Esophagus (tissue), 2 donors: ENCODE data around the gene SERPING1. TPM values are rescaled to one million over a fixed set of nuclear protein-coding genes. Genes with fewer than 3 reads are reported as not detected.

Experiments used
- H3K27ac ChIP-seq, 2 donors: one replicate each; pipeline ENCODE4 v1.5.1; 2013; ENCODE audit warnings: low read depth in 2 of 2, mild to moderate bottlenecking in 2 of 2, inconsistent platforms in 1 of 2, low read length in 1 of 2, moderate library complexity in 1 of 2
- H3K27me3 ChIP-seq, 2 donors: one replicate each; pipeline ENCODE4 v1.6.1; 2013; ENCODE audit warnings: low read length in 2 of 2, control low read depth in 1 of 2, mild to moderate bottlenecking in 1 of 2; ENCODE audit not compliant: insufficient read depth in 2 of 2, control insufficient read depth in 1 of 2
- H3K36me3 ChIP-seq, 2 donors: one replicate each; pipeline ENCODE4 v1.6.1; 2013; ENCODE audit warnings: low read length in 1 of 2; ENCODE audit not compliant: control insufficient read depth in 2 of 2, insufficient read depth in 2 of 2
- H3K4me1 ChIP-seq, 2 donors: one replicate each; pipeline ENCODE4 v1.6.1; 2013; ENCODE audit warnings: low read length in 1 of 2; ENCODE audit not compliant: control insufficient read depth in 2 of 2, insufficient read depth in 2 of 2
- H3K4me3 ChIP-seq, 2 donors: one replicate each; pipeline ENCODE4 v1.5.1; 2013; ENCODE audit warnings: low read length in 2 of 2, mild to moderate bottlenecking in 2 of 2, low read depth in 1 of 2, moderate library complexity in 1 of 2
- H3K9me3 ChIP-seq, 2 donors: one replicate each; pipeline ENCODE4 v1.6.1; 2013; ENCODE audit warnings: mild to moderate bottlenecking in 2 of 2, low read depth in 1 of 2, low read length in 1 of 2, moderate library complexity in 1 of 2; ENCODE audit not compliant: control insufficient read depth in 2 of 2, insufficient read depth in 1 of 2
- WGBS, 2 donors: extraction: QIAGEN DNeasy Blood & Tissue Kit; methylation state at CpG; one replicate each; pipeline ENCODE4 v1.1.7; 2013; 5-methylcytosine and 5-hydroxymethylcytosine counted together
- polyA plus RNA-seq, 2 donors: library from polyadenylated mRNA; stranded (reverse); fragments of 200-250 nt; gene quantifications; one replicate each; pipeline ENCODE4 v1.2.3, GENCODE V29; 2013
- donor health status: healthy with polysubstance abuse.
- donor health status: Bipolar disorder and iron deficiency.

SERPING1 gene
- polyA plus RNA-seq, 2 donors: 36.5 to 99.3 TPM

GRCh38 chr11:57632116-57632515, 34.6 kb downstream of the SERPING1 start:
- no peak overlapping the region for H3K4me3 ChIP-seq
- H3K4me1 ChIP-seq: no peaks in the 10 kb centered on the region
- H3K27ac ChIP-seq: no peak overlapping the region
- no peaks in the 10 kb centered on the region for H3K9me3 ChIP-seq
- 58% methylated on average over 5 of the region's 5 CpGs for WGBS, 2 donors
- H3K36me3 ChIP-seq: no peaks in the 10 kb centered on the region
- no peaks in the 10 kb centered on the region for H3K27me3 ChIP-seq

- H3K4me1 ChIP-seq: peaks cover 3 to 8% of the 10 kb centered on the region in 2 donors
- H3K27ac ChIP-seq: no peak overlapping the region
- H3K4me3 ChIP-seq: no peak overlapping the region
- WGBS, 2 donors: 73 to 74% methylated on average over 6 of the region's 6 CpGs
- no peaks in the 10 kb centered on the region for H3K9me3 ChIP-seq
- H3K36me3 ChIP-seq: no peaks in the 10 kb centered on the region
- no peaks in the 10 kb centered on the region for H3K27me3 ChIP-seq
These were observed 36.0 kb downstream of the SERPING1 start for GRCh38 chr11:57633394-57634070.

GRCh38 chr11:57634311-57634710, 36.8 kb downstream of the SERPING1 start:
- Histone ChIP-seq H3K27ac (no peak overlapping the region), H3K9me3 (no peaks in the 10 kb centered on the region), H3K27me3 (no peaks in the 10 kb centered on the region), H3K4me1 (peaks cover 7 to 14% of the 10 kb centered on the region in 2 donors), H3K4me3 (no peak overlapping the region), H3K36me3 (no peaks in the 10 kb centered on the region)

DNA sequence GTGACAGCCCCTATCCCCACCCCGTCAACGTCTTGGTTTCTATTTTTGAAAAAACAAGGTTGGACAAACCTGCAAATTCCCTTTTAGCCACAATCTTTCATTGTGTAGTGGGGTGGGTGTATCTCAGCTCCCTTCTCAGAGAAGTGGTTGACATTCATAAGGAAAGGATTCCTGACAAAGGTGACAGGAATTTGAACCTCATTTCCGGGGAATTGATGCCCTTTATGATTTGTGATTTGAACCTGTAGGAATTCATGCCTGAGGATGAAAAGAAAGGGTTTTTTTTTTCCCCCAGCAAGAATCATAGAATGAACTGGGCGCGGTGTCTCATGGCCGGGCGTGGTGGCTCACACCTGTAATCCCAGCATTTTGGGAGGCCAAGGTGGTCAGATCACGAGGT, 37.8 kb downstream of the SERPING1 start:
- Histone ChIP-seq H3K4me1 (peaks cover 8 to 19% of the 10 kb centered on the region in 2 donors), H3K36me3 (no peaks in the 10 kb centered on the region), H3K27me3 (no peaks in the 10 kb centered on the region), H3K4me3 (no peak overlapping the region), H3K9me3 (no peaks in the 10 kb centered on the region), H3K27ac (no peak overlapping the region)
- WGBS, 2 donors: 81 to 82% methylated on average over 8 of the region's 8 CpGs

- H3K27ac ChIP-seq: peak overlapping the region; percentile 11 to 19
- H3K36me3 ChIP-seq: no peaks in the 10 kb centered on the region
- H3K4me1 ChIP-seq: peaks cover 8 to 19% of the 10 kb centered on the region in 2 donors
- H3K9me3 ChIP-seq: no peaks in the 10 kb centered on the region
- H3K27me3 ChIP-seq: no peaks in the 10 kb centered on the region
- WGBS, 2 donors: 23 to 29% methylated on average over 18 of the region's 18 CpGs
- H3K4me3 ChIP-seq: peak overlapping the region; percentile 57 to 65
These were observed 40.1 kb downstream of the SERPING1 start for GRCh38 chr11:57637626-57638004.

DNA sequence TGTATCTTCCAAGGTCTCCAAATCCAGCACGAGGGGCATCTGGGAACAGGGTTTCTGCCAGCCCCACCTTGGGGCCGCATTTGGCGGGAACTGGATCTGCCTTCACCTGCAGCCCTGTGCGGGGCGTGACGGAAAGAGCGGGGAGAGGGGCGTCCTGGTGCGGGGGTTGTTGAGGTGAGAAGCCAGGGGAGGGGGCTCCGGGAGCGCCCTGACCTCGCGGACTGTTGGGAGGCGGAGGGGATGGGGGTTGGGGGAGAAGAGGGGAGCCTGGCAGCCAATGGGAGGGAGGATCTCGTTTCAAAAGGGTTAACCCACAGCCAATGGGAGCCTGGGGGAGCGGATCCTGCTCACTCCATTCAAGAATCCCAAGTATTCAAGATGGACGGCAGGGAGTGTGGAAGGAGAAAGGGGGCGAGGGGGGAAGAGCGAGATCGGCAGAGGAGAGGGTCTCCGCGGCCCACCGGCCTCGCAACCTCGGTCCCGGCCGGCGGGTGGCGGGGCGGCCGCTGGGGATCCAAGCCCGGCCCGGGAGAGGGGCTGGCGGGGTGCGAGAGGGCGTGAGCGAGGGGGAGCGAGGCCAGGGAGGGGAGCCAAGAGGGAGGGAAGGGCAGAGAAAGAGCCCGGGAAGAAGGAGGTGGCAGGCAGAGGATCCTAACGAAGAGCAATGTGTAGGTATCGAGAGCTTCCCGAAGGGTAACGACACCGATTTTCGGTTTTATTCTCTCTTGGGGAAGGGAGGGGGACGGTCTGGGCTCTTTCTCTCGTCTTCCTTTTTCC, 40.7 kb downstream of the SERPING1 start:
- 1 to 3% methylated on average over 46 to 47 of the region's 47 CpGs for WGBS, 2 donors
- no peaks in the 10 kb centered on the region for H3K27me3 ChIP-seq
- no peaks in the 10 kb centered on the region for H3K9me3 ChIP-seq
- H3K4me3 ChIP-seq: peak overlapping the region; percentile 57 to 65
- peak overlapping the region; percentile 51 to 52 for H3K27ac ChIP-seq
- H3K36me3 ChIP-seq: no peaks in the 10 kb centered on the region
- H3K4me1 ChIP-seq: peaks cover 8 to 19% of the 10 kb centered on the region in 2 donors

GRCh38 chr11:57638811-57639320, 41.4 kb downstream of the SERPING1 start:
- 2 to 3% methylated on average over 19 of the region's 19 CpGs for WGBS, 2 donors
- H3K4me3 ChIP-seq: peak overlapping the region; percentile 57 to 65
- no peaks in the 10 kb centered on the region for H3K36me3 ChIP-seq
- peak overlapping the region in 1 of 2 donors; percentile 52 for H3K27ac ChIP-seq
- peaks cover 8 to 19% of the 10 kb centered on the region in 2 donors for H3K4me1 ChIP-seq
- no peaks in the 10 kb centered on the region for H3K27me3 ChIP-seq
- H3K9me3 ChIP-seq: no peaks in the 10 kb centered on the region

DNA sequence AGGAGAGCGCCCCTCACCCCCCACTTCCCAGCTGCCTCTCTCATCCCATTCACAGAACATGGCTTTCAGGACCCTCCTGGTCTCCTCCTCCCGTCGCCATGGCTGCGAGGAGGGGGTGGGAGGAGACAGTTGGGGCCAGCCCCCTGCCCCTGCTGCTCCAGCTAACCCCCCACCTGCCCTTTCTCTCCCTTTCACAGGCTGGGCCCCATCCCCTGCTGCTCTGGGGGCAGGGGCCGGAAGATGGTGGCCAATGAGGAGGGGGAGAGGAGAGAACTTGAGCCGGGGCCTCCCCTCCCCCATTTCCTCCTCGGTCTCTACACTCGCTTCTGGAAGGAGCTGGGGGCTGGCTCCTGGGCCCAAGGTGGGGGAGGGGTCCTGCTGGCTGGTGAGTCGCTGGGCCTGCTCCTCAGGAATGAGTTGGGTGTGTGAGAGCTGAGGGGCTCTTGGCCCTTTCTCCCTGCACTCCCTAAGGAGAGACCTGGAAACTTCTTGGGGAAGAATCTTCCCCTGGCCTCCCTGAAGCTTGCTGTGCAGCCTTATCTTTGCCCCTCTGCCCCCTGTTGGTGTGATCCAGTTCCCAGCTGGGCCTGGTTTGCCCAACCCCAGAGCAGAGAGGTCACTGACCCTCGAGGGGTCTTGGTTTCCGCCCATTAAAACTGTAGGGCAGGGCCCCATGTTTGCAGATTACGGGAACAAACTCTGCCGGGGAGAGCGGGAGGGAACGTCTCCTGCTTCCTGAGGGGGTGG, 42.0 kb downstream of the SERPING1 start:
- 12 to 23% methylated on average over 13 to 15 of the region's 15 CpGs for WGBS, 2 donors
- Histone ChIP-seq H3K36me3 (no peaks in the 10 kb centered on the region), H3K4me3 (peak overlapping the region; percentile 57 to 65), H3K9me3 (no peaks in the 10 kb centered on the region), H3K27ac (no peak overlapping the region), H3K4me1 (peaks cover 10 to 19% of the 10 kb centered on the region in 2 donors), H3K27me3 (no peaks in the 10 kb centered on the region)

- Histone ChIP-seq H3K27me3 (no peaks in the 10 kb centered on the region), H3K27ac (no peak overlapping the region), H3K9me3 (no peaks in the 10 kb centered on the region), H3K36me3 (no peaks in the 10 kb centered on the region), H3K4me3 (no peak overlapping the region), H3K4me1 (peaks cover 11 to 19% of the 10 kb centered on the region in 2 donors)
- WGBS, 2 donors: 56 to 65% methylated on average over 9 of the region's 9 CpGs
These were observed 42.7 kb downstream of the SERPING1 start for GRCh38 chr11:57640068-57640800.
